Non-pigmented ciliary epithelial cell (primary cell): ENCODE data around the gene RPUSD3.
A peak's percentile ranks its signal among the peaks of the same experiment; 100 is the strongest.

Source experiments
- DNase-seq: peaks from one replicate; pipeline ENCODE4 v3.0.0-alpha.2; 2010; ENCODE audit warnings: low read depth

Gene RPUSD3

DNA sequence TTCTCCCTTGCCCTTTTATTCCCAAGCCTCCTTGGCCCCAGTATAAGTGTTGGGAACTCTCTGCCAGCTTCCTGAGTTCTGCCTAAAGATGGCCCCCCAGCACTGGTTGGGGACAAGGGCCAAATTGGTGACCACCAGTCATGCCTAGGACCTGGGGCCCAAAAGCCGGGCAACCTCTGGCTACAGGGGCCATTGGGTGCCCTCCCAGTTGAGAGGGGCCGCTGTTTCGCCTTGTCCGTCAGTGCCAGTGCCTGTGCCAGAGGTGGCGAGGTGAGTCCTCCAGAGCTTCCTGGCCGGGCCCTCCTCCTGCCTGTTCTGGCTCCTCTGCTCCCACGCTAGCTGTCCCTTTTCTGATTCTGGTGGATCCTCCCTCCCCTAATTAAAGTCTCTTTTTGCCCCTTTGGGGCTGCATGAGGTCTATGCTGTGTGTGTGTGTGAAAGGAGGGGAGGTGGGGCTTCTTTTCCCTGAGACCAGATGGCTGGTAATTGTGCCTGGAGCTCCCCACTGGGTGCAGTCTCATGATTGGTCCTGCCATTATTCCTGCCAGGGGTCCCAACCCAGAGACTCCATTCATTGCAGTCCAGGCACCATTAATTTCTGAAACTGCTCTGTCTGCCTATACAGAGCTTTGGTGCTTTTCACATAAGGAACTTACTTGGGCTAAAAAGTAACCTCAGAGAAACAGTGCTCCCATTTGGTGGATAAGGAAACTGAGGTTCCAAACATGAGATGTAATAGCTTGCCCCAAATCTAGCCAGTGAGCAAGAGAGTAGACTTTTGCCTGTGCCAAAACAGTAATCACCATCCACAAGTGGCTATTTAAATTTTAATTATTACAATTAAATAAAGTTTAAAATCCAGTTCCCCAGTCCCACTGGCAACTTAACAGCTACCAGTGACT lies 36.9 kb downstream of the RPUSD3 start:
- DNase-seq: no peak

- no peak for DNase-seq
Observed at GRCh38 chr3:9806137-9806536, 37.7 kb downstream of the RPUSD3 start.

GRCh38 chr3:9804996-9805395 lies 38.8 kb downstream of the RPUSD3 start:
- DNase-seq: no peak

DNA sequence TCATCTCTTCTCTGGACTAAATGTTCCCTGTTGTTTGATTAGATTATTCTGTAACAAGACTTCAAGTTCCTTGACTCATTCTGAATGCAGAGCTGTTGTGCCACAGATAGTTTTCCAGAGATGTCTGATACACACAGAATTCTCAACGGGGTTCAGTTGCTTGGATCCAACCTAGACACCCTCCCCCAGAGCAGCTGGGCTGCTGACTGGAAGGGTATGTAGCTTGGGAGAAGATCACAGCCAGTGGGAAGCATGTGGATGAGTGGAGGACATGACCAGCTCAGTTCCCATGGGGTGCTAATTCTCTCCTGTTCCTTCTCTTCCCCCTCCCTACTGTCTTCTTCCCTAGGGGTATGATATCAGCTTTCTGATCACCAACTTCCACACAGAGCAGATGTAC lies 40.3 kb downstream of the RPUSD3 start:
- DNase-seq: no peak

- no peak for DNase-seq
Observed at GRCh38 chr3:9800529-9800928, 43.3 kb downstream of the RPUSD3 start.

GRCh38 chr3:9797196-9797945 lies 46.4 kb downstream of the RPUSD3 start:
- no peak for DNase-seq

DNA sequence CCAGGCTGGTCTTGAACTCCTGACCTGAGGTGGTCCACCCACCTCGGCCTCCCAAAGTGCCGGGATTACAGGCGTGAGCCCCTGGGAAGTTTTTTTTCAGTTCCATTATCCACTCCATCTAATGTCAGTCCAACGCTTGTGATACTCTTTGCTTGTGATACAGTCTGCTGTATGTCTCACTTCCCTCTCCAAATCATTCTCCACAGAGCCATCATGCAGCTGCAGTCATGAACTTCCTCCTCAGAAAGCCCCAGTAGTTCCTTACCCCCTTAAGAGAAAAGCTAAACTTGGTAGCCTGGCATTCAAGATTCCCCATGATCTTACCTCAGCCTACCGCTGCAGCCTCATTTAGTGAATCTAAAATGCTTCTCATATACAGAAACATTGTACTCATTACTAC lies 48.6 kb downstream of the RPUSD3 start:
- no peak for DNase-seq

- no peak for DNase-seq
Observed at GRCh38 chr3:9794400-9794799, 49.4 kb downstream of the RPUSD3 start.

- no peak for DNase-seq
Observed at GRCh38 chr3:9793161-9793781, 50.5 kb downstream of the RPUSD3 start.

DNA sequence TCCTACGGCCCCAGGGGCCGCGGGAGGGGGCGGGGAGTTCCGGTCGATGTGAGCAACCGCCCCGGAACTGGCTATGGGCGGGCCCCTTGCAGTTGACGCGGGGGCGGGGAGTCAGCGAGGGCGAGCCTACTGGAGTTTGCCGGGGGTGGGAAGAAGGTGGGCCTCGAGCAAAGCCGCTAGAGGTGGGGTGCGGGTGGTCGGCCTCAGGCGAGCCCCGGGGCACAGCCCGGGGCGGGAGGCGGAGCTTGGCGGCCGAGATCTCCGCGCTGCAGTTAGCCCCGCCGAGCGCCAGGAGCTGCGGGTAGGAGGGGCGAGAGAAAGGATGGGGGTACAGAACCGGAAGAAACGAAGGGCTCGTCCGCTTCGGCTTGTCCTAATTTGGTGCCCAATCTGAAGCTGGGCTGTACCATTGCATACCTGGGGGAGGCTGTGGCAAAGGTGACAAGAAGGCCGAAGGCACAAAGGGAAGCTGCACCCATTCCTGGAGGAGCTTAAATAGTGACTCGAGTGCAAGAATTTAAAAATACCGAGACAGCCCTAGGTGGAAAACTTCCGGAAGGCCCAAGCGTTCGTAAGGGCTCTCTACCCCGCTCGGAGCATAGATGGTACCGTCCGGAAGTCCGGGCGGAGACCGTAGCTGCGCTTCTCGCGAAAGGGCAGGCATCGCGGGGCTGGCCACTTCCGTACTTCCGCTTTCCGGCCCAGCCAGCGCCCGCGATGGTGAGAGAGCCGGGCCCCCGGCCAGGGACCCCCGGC lies 51.2 kb downstream of the RPUSD3 start, which contains the start of the genes ARPC4 and TADA3:
ARPC4 (plus strand) TSS at position 678 of the 756 bp plus-strand sequence; CDS start at position 718, 40 bp downstream.
TADA3 (minus strand) TSS at position 69 of the 756 bp plus-strand sequence. CDS start 1,007 bp downstream, outside the sequence.
- peak; percentile 82 for DNase-seq

GRCh38 chr3:9791790-9792404 lies 51.9 kb downstream of the RPUSD3 start:
- DNase-seq: no peak

GRCh38 chr3:9791127-9791526 lies 52.7 kb downstream of the RPUSD3 start:
- DNase-seq: no peak
